HG02763 (cell line): ENCODE measurements around the gene FOXC2.

ENCODE experiments used
- ATAC-seq: cut with Tn5 transposase; IDR thresholded peaks from one replicate; pipeline ENCODE4 v1.9.1; 2021; ENCODE audit warnings: mild to moderate bottlenecking, moderate library complexity; ENCODE audit not compliant: unreplicated experiment

Gene FOXC2

GRCh38 chr16:86566601-86566965 lies at the start of gene FOXC2:
TSS of gene FOXC2 (plus strand) at chr16:86566829. CDS start at chr16:86567336, 507 bp downstream.
- ATAC-seq: no peak

GRCh38 chr16:86517033-86517432 lies 49.6 kb upstream of the FOXC2 start:
- no peak for ATAC-seq

GRCh38 chr16:86517652-86518258 lies 48.9 kb upstream of the FOXC2 start:
- ATAC-seq: no peak

- ATAC-seq: no peak
Measured at GRCh38 chr16:86519007-86519648, 47.5 kb upstream of the FOXC2 start.

GRCh38 chr16:86519649-86520316 lies 46.8 kb upstream of the FOXC2 start:
- no peak for ATAC-seq

GRCh38 chr16:86520317-86521210 lies 46.1 kb upstream of the FOXC2 start:
- no peak for ATAC-seq

- ATAC-seq: no peak
Measured at GRCh38 chr16:86521236-86522197, 45.1 kb upstream of the FOXC2 start.

- no peak for ATAC-seq
Measured at GRCh38 chr16:86522634-86523033, 44.0 kb upstream of the FOXC2 start.

- ATAC-seq: no peak
Measured at GRCh38 chr16:86523166-86523740, 43.4 kb upstream of the FOXC2 start.

- ATAC-seq: no peak
Measured at GRCh38 chr16:86524029-86524428, 42.6 kb upstream of the FOXC2 start.

GRCh38 chr16:86525696-86526095 lies 40.9 kb upstream of the FOXC2 start:
- no peak for ATAC-seq

GRCh38 chr16:86527366-86527765 lies 39.3 kb upstream of the FOXC2 start:
- no peak for ATAC-seq

GRCh38 chr16:86528061-86528929 lies 38.3 kb upstream of the FOXC2 start:
- no peak for ATAC-seq

GRCh38 chr16:86529160-86529559 lies 37.5 kb upstream of the FOXC2 start:
- no peak for ATAC-seq

- no peak for ATAC-seq
Measured at GRCh38 chr16:86530251-86531190, 36.1 kb upstream of the FOXC2 start.

GRCh38 chr16:86531191-86531545 lies 35.5 kb upstream of the FOXC2 start:
- no peak for ATAC-seq

GRCh38 chr16:86531641-86532525 lies 34.7 kb upstream of the FOXC2 start:
- ATAC-seq: no peak
